Left cardiac atrium (tissue), 4 donors: ENCODE data around the gene TRIM9. TPM values are rescaled to one million over a fixed set of nuclear protein-coding genes. Genes with fewer than 3 reads are reported as not detected.
"Not testable (repeated sequence)": the region's sequence is repeated elsewhere in the genome, so short reads cannot be mapped to it uniquely, and the experiment has no call there.

Experiments
- ATAC-seq, 2 donors: fragments of 200-7000 bp; cut with Tn5 transposase; one replicate each; pipeline ENCODE4 v1.9.1; 2020; ENCODE audit warnings: mild to moderate bottlenecking in 2 of 2, moderate library complexity in 2 of 2
- DNase-seq: peaks from one replicate; pipeline ENCODE4 v3.0.0-alpha.2; 2020
- intact Hi-C, 2 donors: fragments of 100-400 bp; cut with DNase I; formaldehyde crosslinking; loops; one replicate each; pipeline versions ENCODE4 v1.14.1 to v1.15.1; 2022 to 2023
- total RNA-seq, 2 donors: library from RNA; stranded (reverse); fragmentation: NEBNext Ultra II Directional; extraction: Animal tissue kit (Norgen Biotek cat#: 25700); gene quantifications; one replicate each; pipeline ENCODE4 v1.2.1, GENCODE V29; 2021
- donor health status: DM: no; HTN: yes; CAD: no.
- donor health status: DM: no; HTN: yes; CAD: no; lungs with severe emphysema.
- donor health status: DM: yes; HTN: yes; CAD: no.
- donor health status: Dilated cardiomyopathy.

Gene TRIM9
- total RNA-seq, 2 donors from 2014 or later = 0.24 to 0.89 TPM

DNA sequence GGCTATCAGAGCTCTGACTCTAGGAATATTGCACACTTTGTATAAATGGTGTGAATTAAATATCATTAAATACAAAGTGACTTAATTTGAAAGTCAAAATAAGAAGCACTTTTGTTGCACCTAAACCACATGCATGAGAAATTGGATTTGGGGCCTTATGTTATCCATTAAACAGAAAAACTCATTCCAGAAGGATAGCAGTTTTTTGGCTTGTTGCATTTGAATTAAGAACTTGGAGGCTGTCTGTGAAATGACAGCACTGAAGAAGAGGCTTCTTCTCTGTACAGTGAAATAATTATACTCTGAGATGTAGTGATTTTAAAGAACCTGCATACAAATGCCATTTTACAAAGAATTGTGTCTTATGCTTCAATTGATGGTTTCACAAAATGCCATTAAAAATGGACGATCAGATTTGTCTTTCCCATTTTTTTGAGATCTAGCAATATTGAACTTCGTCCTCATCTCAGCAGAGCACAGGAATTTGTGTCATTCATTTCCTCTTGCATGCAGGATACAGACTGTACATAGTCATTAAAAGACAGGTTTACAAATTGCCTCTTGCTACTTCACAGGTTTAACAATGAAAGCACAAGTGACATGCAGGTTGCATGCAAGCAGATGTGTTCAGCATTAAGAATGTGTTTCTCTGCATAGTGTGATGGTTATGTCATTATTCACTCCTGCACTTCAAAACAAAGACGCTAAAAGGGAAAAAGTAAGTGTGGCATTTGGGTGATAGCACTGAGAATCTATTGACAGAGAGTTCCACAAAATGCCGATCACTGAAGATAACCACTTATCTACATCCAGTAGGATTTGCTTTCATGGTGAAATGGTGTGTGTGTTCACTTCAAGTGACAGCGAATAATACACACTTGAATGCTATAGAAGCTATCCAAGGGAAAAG, 114.7 kb downstream of the TRIM9 start:
- DNase-seq (no peak), ATAC-seq (no peak)
- intact Hi-C loops = no loop called here

DNA sequence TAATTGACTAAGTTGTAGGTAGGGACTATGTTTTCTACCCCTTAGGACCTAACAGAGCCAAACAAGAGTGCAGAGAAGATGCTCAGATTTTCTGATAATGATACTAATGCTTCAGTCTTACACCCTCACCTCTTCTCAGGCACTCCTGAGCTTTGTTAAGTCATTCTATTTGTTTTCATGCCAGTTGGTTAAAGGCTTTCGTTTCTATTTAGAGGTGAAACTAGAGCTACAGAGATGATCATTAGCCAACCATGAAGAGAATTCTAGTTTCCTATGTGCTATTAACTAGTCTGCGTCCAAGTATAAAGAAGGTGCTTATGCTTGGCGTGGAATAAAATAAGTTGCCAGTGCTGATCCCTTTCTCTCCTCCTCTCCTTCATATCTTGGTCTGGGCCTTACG, 116.0 kb downstream of the TRIM9 start:
- intact Hi-C loops = no loop called here
- ATAC-seq = no peak
- DNase-seq = no peak

DNA sequence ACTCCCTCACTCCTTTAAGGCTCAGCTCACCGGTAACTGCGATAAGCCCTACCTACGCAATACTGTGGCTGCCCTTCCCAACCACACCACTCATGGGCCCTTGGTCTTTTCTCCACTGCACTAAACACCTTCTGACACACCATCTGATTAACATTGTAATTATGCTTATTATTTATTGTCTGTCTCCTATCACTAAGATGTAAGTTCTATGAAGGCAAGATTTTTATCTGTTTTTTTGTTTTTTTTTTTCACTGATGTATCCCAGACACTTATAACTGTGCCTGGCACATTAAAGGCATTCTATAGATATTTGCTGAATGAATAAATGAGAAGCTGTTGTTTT, 116.4 kb downstream of the TRIM9 start:
- no peak for ATAC-seq
- intact Hi-C loops = no loop called here

DNA sequence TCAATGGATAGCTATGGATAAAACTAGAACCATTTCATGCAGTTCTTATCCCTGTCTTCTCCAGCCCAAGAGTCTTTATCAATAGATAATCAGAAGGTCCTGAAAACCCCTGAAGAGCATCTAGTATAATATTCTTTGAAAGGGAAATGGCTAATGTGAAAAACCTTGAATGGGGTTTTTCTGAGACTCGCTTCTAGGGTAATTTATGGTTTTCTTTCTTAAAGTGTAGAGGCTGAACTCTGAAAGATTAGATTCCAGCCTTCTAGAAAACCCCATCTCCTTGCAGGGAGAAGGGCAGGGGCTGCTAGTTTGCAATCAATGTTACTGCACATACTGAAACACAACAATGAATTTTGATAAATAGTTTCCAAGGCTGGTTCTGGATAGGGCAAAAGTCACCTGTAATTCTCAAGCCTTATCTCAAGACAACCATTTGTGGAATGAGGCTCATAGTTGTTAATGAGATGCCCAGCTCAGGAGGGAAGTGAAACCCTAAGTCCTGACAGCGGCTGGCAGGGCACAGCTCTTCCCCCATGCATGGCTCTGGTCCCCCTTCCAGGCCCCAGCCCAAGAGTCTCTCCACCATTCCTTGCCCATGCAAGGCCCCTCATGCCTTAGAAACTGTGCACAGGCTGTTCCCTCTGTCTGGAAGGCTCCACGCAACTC, 116.9 kb downstream of the TRIM9 start:
- no peak for ATAC-seq
- intact Hi-C loops = no loop called here
- no peak for DNase-seq

More for the DNA sequence above, 116.4 kb downstream of the TRIM9 start:
- no peak for DNase-seq

DNA sequence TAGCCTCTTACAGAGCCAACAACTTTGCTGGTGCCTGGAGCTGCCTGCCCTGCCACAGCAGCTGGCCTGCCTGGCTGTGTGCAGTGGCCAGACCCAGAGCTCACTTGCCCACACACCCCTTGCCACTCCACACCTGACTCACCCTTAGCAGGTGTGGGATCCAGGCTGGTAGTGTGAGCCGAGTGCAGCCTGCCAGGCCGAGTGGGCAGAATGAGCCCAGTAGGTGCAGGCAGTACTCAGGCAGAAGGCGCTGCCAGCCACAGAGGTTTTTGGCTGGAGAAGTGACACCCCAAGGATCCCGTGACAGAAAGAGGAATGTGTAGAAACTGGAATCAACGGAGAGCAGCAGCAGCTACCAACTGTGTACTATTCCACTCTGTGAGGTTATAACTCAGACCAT, 120.8 kb downstream of the TRIM9 start:
- intact Hi-C loops = no loop called here
- DNase-seq (no peak), ATAC-seq (no peak)

DNA sequence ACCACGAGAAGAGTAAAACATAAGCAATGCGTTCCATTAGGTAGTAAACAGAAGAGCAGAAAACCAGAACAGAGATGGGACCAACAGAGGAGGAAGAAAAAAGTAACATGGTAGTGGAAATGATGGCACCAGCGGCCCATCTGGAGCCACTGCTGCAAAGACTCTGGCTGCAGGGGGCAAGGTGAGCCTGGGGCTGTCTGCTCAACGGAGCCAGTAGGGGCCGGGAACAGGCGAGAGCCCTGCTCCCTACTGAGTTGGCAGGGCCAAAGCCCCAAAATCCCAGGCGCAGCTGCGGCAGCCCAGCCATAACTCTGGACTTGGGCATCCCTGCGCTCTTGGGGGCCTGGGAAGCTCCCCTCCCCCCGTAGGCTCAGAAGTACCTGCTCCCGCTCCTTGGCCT, 122.2 kb downstream of the TRIM9 start:
- no peak for DNase-seq
- ATAC-seq = no peak
- intact Hi-C loops = no loop called here

DNA sequence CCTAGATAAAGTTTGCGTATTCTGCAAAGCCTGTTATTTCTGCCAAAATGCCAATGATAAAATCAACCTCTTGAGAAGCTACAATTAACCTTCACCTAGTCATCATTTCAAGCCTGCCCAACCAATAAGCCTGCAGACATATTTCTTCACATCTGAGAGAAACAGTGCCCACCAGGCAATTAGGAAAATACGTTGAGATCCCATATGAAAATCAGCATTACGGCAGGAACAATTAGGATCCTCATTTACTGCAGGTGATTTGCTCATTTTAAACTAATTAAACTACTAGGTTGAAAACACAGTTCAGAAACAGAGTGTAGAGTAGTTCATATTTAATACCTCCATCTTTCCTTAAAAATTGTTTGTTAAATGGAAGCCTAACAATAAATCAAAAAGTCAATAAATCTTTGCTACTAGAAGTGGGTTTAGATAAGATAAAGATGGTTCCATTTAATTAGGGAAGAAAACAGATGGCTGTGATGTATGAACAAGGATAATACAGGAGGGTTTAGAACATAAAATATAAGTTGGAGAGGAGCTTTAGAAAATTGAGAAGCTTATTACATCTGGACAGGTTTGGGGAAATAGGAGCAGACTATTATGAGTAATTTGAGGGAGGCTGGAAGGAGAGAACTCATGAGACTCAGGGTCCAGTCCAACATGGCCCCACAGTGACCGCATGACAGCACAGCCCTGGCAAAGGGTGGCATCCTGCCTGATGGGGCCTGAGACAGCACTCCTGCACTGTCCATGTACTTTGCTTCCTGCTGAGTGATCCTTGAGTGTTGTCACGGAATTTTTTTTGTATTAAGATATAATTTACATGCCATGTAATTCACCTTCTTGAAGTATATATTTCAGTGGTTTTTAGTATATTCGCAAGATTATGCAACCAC, 123.8 kb downstream of the TRIM9 start:
- ATAC-seq = no peak
- intact Hi-C loops = no loop called here

DNA sequence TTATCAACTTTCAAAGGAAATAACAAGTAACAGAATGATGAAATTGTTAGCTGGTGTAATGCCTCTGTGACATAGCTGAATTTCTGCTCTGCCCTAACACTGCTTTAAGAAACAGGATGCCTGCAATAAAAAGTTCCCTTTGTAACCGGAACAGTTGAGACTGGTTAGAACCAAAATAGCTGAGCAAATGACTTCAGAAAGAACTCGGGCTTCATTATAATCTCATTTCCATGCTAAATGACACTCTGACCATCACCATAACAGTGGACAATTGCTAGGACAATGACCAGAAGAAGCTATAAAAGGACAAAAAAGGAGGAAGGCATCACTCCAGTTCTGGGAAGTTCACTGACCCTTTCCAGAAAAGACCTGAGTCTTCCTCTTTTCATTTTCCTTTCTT, 127.1 kb downstream of the TRIM9 start:
- DNase-seq = no peak
- intact Hi-C loops = loop anchor here in 1 of 2 donors (10.0 kb wide), 1 partner anchor 237 kb away; no protein-coding TSS in a partner anchor
- ATAC-seq = peak in 1 of 2 donors; percentile 51

More for the DNA sequence above, 123.8 kb downstream of the TRIM9 start:
- DNase-seq = no peak

DNA sequence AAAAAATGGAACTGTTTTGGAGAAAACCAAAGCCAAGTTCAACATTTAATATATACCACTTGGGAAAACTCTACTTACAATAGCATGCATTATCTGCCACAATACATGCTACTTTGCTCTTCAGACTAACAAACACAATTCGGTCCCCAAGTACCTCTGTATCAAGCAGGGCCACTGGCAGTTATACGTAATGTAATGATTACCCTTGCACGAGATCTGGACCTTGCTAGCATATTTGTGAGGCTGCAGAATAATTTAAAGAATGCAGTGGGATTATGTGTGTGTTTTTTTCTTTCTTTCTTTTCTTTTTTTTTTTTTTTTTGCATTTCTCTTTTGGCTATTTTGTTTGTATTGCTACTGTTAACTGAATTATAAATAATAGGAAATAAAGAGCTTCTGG, 127.8 kb downstream of the TRIM9 start:
- ATAC-seq (no peak), DNase-seq (no peak)
- intact Hi-C loops = loop anchor here in 1 of 2 donors (10.0 kb wide), 1 partner anchor 238 kb away; no protein-coding TSS in a partner anchor

DNA sequence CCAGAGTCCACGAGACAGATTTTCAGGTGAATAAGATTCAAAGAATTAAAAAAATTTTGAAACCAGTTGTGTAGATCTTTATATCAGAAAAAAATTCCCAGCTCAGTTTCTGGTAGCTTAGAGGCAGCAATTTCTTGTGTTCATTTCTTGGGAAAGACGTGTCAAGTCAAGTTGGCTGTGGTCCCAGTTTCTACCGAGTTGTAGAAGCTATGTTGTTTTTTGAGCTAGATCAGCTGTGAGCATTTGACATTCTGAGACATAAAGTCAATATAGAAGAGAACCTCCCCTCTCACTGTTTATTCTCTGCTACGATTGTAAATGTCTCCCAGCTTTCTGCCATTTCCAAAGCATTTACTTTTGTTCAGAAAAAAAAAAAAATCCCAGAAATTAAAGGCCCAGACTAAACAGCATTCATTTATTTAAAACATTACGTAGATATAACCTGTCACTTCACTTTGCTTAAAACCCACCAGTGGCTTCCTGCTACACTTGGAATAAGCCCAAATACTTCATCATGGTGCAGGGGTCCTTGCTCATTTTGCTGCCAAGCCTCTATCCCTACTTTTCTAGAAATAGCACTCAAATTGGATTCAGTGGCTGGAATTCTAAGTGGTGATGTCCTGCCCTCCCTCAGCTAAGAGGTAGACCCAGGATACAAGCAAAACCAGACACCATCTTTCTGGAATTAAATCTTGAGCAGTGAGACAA, 130.1 kb downstream of the TRIM9 start:
- DNase-seq (peak; percentile 49), ATAC-seq (peak in 1 of 2 donors; percentile 41)
- intact Hi-C loops = loop anchor here in 1 of 2 donors (10.0 kb wide), 1 partner anchor 240 kb away; no protein-coding TSS in a partner anchor

DNA sequence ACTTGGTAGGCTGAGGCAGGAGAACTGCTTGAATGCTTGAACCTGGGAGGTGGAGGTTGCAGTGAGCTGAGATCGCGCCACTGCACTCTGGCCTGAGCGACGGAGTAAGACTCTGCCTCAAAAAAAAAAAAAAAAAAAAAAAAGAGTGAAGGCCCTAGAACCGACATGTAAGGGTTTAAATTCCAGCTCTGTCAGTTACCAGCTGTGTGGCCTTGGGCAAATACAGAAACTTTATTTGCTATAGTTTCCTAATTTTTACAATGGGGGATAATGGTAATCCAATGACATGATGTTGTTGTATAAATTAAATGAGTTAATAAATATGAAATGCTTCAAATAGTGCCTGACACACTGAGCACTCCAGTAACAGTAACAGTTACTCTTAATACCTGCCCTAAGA, 131.0 kb downstream of the TRIM9 start:
- intact Hi-C loops = loop anchor here in 1 of 2 donors (10.0 kb wide), 1 partner anchor 241 kb away; no protein-coding TSS in a partner anchor
- DNase-seq (no peak), ATAC-seq (no peak)

DNA sequence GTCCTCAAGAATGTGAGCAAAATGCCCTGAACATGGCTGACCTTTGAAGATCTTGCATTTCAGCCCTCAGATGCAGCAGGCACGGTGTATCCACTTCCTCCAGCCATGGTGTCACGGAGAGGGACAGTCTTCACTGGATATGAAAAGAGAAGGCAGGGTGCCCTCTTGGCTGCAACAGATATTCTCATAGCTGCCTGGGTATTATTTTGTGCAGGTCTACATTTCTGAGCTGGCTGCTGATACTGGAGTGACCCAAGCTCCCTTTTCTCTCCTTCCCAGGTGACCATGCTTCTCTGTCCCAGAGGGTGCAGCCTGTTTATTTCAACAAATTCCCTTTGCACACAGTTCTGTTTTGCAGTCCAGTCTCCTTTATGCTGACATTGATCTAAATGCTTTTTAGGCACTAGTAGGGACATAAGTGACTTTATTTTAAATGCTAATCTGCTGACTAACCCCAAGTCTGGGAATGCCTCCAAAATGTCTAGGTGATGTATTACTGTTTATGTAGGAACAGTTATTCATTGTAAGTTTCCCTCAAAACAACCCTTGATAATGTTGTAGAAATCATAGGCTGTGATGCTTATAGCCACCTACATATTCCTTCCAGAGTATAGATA, 133.2 kb downstream of the TRIM9 start:
- ATAC-seq = peak in 1 of 2 donors; percentile 26
- intact Hi-C loops = loop anchor here in 1 of 2 donors (10.0 kb wide), 1 partner anchor 243 kb away; no protein-coding TSS in a partner anchor
- no peak for DNase-seq

DNA sequence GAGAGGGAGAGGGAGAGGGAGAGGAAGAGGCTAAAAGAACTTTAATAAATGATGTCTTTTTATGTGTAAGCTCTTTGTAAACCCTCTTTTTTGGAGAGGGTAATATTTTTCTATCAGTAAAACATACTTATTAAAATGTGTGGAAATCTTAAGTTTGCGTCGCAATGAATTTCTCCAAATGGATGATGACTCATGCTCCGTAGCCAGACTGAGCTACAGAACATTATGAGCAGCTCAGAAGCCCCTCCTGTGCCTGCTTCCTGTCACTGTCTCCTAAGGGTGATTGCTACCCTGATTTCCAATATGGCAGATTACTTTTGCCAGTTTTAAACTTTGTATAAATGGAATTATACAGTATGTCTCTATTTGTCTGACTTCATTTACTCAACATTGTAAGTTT, 137.6 kb downstream of the TRIM9 start:
- intact Hi-C loops = loop anchor here (5.0 to 10.0 kb wide), 3 partner anchors 138 to 828 kb away; partner anchors contain the start of gene TRIM9 (in 1 of the 2)

DNA sequence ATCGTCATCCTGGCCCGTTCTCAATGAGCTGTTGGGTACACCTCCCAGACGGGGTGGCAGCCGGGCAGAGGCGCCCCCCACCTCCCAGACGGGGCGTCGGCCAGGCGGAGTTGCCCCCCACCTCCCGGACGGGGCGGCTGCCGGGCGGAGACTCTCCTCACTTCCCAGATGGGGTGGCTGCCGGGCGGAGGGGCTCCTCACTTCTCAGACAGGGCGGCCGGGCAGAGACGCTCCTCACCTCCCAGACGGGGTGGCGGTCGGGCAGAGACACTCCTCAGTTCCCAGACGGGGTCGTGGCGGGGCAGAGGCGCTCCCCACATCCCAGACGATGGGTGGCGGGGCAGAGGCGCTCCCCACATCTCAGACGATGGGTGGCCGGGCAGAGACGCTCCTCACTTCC, 138.5 kb downstream of the TRIM9 start:
- intact Hi-C loops = loop anchor here (5.0 to 10.0 kb wide), 3 partner anchors 138 to 828 kb away; partner anchors contain the start of gene TRIM9 (in 1 of the 2)

More for the DNA sequence above, 137.6 kb downstream of the TRIM9 start:
- DNase-seq = no peak
- peak in 1 of 2 donors; percentile 21 for ATAC-seq

DNA sequence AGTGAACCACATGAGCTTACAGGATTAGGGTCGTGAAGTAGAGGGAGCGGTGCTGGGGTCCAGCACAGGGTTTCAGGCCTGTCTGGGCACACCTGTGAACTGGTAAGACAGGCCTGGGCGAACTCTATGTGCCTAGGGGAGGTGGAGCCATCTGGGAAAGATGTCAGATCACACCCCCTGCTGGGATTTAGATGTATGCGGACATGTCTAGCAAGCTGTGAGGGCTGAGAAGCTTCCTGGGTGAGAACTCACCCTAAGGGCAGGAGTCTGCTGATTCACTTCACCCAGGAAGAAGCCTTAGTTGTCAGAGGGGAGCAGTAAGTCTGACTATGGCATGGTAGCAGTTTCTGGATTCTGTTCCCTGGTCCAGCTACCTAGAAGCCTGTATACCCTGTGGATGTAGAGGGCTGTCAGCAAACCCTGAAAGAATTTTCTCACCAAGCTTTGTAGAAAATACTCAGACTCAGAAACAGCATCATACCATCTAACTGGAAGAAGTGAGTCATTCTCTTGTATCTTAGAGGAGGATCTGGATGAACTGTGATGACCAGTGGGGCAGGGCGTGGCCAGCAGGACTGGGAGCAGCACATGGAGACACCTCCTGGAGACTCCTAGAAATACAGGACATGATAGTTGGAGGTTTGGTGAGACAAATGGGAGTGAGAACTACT, 139.4 kb downstream of the TRIM9 start:
- intact Hi-C loops = loop anchor here (5.0 to 10.0 kb wide), 3 partner anchors 139 to 829 kb away; partner anchors contain the start of gene TRIM9 (in 1 of the 2)
- DNase-seq (peak; percentile 82), ATAC-seq (peak; percentile 68 to 93)

More for the DNA sequence above, 138.5 kb downstream of the TRIM9 start:
- not testable (repeated sequence) for ATAC-seq, DNase-seq

DNA sequence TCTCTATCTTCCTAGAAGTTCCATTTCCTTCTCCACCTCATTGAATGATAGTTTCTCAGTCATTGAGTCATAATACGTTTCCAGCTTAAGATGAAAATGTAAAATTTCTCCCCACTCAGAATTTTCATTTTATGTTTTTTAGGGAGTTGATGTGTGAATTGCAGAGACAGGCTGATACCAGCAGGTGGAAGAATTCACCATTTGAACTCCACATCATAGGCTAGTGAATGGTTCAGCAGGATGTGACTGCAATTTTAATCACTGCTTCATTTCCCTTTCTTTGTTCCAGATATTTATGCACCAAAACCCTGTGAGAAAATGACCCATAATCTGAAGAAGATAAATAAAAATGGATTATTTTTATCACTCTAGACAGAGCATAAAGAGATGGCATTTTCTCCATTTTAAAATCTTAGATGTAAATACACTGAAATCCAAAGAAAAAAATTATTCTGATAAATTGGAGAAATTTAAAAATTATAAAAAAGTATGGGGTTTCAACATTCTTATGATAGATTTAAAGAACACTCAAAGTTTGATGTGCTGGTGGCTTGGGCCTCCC, 140.0 kb downstream of the TRIM9 start:
- ATAC-seq = peak; percentile 78 to 88
- intact Hi-C loops = loop anchor here (5.0 to 10.0 kb wide), 3 partner anchors 140 to 830 kb away; partner anchors contain the start of gene TRIM9 (in 1 of the 2)

DNA sequence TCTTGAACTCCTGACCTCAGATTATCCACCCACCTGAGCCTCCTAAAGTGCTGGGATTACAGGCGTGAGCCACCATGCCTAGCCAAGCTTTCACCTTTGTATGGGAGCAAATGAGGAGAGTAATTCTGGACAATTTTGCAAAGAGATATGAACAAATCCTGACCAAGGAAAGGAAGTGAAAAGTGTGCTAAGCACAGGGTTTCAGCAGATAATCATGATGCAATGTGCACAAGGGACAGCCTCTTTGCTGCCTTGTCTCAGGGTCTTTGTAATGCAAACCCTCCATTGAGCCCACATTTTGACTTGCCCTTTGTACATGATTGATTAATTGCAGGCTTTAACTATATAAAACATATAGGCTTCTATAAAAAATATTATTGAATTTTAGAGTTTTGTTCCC, 141.4 kb downstream of the TRIM9 start:
- ATAC-seq (no peak), DNase-seq (no peak)
- intact Hi-C loops = loop anchor here in 1 of 2 donors (10.0 kb wide), 2 partner anchors 141 to 831 kb away; partner anchors contain the start of gene TRIM9

More for the DNA sequence above, 140.0 kb downstream of the TRIM9 start:
- DNase-seq = no peak
